Activated naive CD4-positive, alpha-beta T cell treated with anti-CD3 and anti-CD28 coated beads, Interleukin-2, amount 10 ng/mL, durations not matched to agents 5 hours and 36 hours (primary cell): ENCODE data around the gene MISP. TPM values are rescaled to one million over a fixed set of nuclear protein-coding genes. Genes with fewer than 3 reads are reported as not detected.

Experiments
- microRNA-seq: library from miRNA; unstranded; fragments of <30 nt; microRNA quantifications from one replicate; pipeline ENCODE4 v1.2.0, GENCODE V29; 2022; ENCODE audit warnings: borderline microRNAs expressed, borderline replicate concordance
- total RNA-seq, 2 experiments: library from RNA; stranded (reverse); gene quantifications; one replicate each; pipeline ENCODE4 v1.2.3, GENCODE V29; 2021

MISP gene
- not detected for total RNA-seq

GRCh38 chr19:750640-751423, at the start of gene MISP:
MISP (plus strand) TSS chr19:751112; CDS start chr19:756947, 5,835 bp downstream.

GRCh38 chr19:708154-709143, 42.5 kb upstream of the MISP start, which contains the start of gene PALM:
PALM (plus strand) TSS chr19:708935; CDS start chr19:709147, 212 bp downstream.

GRCh38 chr19:796692-797527, 46.0 kb downstream of the MISP start, which contains the start of gene PTBP1:
PTBP1 (plus strand) TSS chr19:797452; CDS start chr19:797498, 46 bp downstream.

Small RNA genes lying within 50 kb of the gene (microRNA-seq; reads per million reads assigned to microRNA genes)
- gene MIR3187 (11.5 reads per million, percentile 43 among the genes with 10 or more reads in this experiment), gene MIR4745 (6.9 reads per million, percentile 36 among the genes with 10 or more reads in this experiment)

Other genes starting within 250 kb of the MISP start
- 10 to 100 TPM; 28.3 to 31.9 TPM for gene TPGS1, start 243.6 kb upstream of the MISP start, total RNA-seq
- 10 to 100 TPM; 50.5 to 51.4 TPM for gene CDC34, start 219.4 kb upstream of the MISP start, total RNA-seq
- 10 to 100 TPM; 49.7 to 52.1 TPM for gene GZMM, start 207.1 kb upstream of the MISP start, total RNA-seq
- gene BSG, start 178.5 kb upstream of the MISP start, total RNA-seq = 100 to 1,000 TPM; 192 to 193 TPM
- gene HCN2, start 161.2 kb upstream of the MISP start, total RNA-seq = 1 to 10 TPM; 5.2 to 5.6 TPM
- 10 to 100 TPM; 51.6 to 54.5 TPM for gene POLRMT, start 117.6 kb upstream of the MISP start, total RNA-seq
- not detected for gene FGF22, start 111.2 kb upstream of the MISP start, total RNA-seq
- gene RNF126, start 87.9 kb upstream of the MISP start, total RNA-seq = 10 to 100 TPM; 76.1 to 78.9 TPM
- gene FSTL3, start 74.7 kb upstream of the MISP start, total RNA-seq = 1 to 10 TPM; 3.6 to 3.9 TPM
- gene PRSS57, start 55.7 kb upstream of the MISP start, total RNA-seq = not detected
- not detected for gene PALM, start 42.2 kb upstream of the MISP start, total RNA-seq
- gene PTBP1, start 46.3 kb downstream of the MISP start, total RNA-seq = 100 to 1,000 TPM; 385 to 395 TPM
- gene PLPPR3, start 70.8 kb downstream of the MISP start, total RNA-seq = not detected
- not detected for gene AZU1, start 76.7 kb downstream of the MISP start, total RNA-seq
- not detected for gene PRTN3, start 89.9 kb downstream of the MISP start, total RNA-seq
- gene ELANE, start 101.2 kb downstream of the MISP start, total RNA-seq = not detected
- 1 to 10 TPM; 3.4 to 3.6 TPM for gene CFD, start 108.6 kb downstream of the MISP start, total RNA-seq
- 10 to 100 TPM; 60.6 to 64.3 TPM for gene MED16, start 142.1 kb downstream of the MISP start, total RNA-seq
- not detected for gene RNU6-9, start 142.4 kb downstream of the MISP start, total RNA-seq
- gene R3HDM4, start 162.1 kb downstream of the MISP start, total RNA-seq = 100 to 1,000 TPM; 122 to 128 TPM
- gene KISS1R, start 166.2 kb downstream of the MISP start, total RNA-seq = 1 to 10 TPM; 2.5 to 3.1 TPM
- 10 to 100 TPM; 30.3 to 30.7 TPM for gene ARID3A, start 174.9 kb downstream of the MISP start, total RNA-seq
- gene WDR18, start 233.2 kb downstream of the MISP start, total RNA-seq = 10 to 100 TPM; 47.6 to 48.1 TPM
- gene GRIN3B, start 249.3 kb downstream of the MISP start, total RNA-seq = under 1 TPM in 1 of 2 experiments, not detected in 1; 0.14 TPM